GM21786 (cell line): ENCODE data around the gene TRAPPC2B.

ENCODE experiments used
- ATAC-seq: cut with Tn5 transposase; IDR thresholded peaks from one replicate; pipeline ENCODE4 v1.9.1; 2021; ENCODE audit not compliant: unreplicated experiment

The TRAPPC2B gene

DNA sequence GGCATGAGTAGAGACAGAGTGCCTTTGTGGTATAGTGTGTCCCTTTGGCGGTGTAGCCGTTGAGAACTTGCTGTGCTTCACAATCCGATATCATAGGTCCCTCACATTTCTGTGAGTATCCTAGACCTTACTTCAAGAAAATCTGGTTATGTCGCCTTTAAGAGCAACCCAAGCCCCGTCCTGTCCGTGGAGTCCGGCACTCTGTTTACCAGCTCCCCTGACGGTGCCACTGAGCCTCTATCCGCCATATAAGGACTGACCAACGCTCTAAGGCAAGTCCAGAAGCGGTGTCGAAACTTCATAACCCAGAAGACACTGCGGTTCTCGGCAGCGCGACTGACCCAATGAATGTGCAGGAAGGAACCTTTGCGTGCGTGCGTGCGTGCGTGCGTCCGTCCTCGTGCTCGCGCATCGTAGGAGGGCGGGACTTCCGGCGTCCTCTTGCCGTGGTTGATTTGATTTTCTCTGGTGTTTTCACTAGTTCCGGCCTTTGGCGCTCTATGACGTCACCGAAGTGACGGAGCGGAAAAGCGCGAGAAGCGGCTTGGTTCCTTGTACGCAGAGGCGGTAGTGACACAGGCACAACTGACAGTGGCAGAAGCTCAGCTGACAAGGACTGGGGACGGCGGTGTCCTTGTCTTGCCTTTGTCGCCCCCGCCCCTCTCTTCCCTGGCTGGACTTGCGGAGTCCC lies at the start of gene TRAPPC2B, which contains the start of gene ZNF547:
Gene TRAPPC2B (plus strand): TSS at position 555 of the 691 bp plus-strand sequence. CDS start 1,283 bp downstream, outside the sequence.
Gene ZNF547 (plus strand): TSS at position 555 of the 691 bp plus-strand sequence. CDS start 5,005 bp downstream, outside the sequence.
- ATAC-seq = peak; percentile 95

DNA sequence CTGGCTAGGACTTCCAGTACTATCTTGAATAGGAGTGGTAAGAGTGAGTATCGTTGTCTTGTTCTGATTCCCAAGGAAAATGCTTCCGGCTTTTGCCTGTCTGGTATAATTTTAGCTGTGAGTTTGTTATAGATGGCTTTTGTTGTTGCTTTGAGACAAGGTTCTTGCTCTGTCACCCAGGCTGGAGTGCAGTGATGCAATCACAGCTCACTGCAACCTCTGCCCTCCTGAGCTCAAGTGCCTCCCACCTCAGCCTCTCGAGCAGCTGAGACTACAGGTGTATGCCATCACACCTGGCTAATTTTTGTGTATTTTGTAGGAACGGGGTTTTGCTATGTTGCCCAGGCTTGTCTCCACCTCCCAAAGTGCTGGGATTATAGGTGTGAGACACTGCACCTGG lies 49.2 kb upstream of the TRAPPC2B start:
- no peak for ATAC-seq

DNA sequence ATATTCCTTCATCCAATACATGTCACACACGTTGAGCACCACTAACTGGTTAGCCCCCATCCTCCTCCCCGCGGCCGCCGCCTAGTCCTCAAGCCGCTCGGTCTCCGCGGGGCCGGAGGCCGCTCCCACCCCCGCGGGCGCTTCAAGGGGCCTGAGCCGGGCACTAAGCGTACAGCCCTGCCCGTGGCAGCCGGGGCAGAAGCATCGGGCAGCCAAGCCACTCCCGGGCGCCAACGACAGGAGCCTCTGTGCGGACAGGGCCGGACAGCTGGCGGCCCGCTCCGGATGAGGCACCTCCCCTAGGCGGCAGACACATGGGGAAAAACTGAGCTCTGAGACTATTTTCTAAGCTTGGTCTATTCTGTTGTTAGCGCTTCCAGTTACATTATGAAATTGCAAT lies 45.8 kb upstream of the TRAPPC2B start:
- ATAC-seq = no peak

DNA sequence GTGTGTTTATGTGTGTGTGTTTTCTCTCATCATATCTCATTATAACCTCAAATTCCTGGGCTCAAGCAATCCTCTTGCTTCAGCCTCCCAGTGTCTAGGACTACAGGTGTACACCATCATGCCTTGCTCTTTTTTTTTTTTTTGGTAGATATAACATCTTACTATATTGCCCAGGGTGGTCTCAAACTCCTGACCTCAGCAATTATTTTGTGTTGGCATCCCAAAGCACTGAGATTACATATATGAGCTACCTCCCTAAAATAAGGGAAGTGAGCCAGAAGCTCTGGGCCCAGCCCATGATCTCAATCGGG lies 43.5 kb upstream of the TRAPPC2B start:
- ATAC-seq = no peak

DNA sequence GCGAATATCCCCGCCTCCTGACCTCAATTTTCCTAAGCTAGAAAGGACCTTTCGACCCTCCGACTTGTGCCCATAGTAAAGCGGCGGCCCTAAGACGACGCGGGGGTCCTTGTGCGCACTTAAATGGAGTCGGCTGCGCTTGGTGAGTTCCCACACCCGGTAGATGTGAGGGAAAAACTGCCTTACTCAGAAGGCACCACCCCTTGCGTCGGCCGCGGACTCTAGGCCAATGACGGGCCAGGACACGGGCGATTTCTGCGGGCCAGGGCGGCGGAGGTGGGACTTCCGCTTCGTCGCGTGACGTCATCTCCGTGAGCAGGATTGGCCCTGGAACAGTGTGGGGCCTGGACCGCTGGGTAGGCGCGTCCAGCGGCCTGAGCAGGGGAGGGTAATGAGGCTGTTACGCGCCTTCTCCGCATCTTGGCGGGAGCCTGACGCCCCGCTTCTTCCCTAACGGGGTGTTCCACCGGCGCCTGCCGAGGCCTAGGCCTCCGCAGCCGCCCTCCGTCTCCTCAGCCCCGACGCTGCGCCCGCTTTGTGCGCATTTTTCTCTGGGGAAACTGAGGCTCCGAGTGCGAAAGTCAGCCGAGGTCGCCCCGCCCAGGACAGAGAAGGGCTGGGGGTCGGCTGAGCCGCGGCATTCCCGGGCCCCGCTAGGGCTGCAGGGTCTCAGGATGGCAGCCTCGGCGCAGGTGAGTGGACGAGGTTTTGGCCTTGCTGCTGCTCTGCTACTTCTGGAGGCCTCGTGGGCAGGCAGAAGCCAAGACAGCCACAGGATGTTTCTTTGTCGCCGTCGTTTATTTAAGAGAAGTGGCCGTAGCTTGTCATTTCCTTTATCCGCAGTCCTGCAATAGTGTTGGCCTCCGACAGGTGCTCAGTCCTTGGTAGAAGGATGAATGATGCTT lies 42.9 kb upstream of the TRAPPC2B start, which contains the start of gene ZNF543:
Gene ZNF543 (plus strand): TSS at position 293 of the 905 bp plus-strand sequence. CDS start 382 bp downstream, at position 675.
- peak; percentile 91 for ATAC-seq

DNA sequence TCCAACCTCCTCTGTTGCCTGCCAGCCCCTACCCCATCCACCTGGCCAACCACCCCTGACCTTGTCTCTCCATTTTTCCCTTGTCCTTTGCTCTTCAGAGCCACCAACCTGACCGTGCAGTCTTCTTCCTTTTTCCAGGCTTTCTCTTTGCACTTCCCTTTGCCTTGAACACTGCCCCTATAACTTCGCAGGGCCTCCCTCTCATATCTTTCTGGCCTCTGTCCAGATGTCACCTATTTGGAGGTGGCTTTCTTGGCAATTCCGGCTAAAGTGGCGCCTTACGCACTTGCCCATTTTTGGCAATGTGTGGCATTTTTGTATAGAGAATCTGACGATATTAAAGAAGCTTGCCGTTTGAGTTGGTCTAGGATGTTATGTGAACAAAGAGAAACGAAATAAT lies 42.2 kb upstream of the TRAPPC2B start:
- ATAC-seq = no peak

DNA sequence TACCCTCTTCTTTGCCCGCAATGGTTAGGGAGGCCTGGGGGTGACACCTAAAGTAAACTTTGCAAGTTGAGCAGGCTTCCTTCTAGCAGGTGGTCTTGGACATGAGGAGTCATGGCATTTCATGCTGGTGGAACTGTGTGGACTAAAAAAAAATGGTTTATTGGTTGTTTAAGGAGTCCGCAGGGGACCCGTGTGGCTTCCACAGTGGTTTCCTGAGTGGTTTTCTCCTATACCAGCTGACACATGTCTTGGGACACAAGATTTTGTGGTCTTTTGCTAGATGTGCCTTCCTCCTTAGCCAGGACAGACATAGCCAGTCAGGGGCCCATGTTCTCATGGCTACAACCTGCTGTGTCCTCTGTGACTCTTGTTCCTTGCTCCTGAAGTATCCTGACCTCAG lies 41.6 kb upstream of the TRAPPC2B start:
- ATAC-seq = no peak

DNA sequence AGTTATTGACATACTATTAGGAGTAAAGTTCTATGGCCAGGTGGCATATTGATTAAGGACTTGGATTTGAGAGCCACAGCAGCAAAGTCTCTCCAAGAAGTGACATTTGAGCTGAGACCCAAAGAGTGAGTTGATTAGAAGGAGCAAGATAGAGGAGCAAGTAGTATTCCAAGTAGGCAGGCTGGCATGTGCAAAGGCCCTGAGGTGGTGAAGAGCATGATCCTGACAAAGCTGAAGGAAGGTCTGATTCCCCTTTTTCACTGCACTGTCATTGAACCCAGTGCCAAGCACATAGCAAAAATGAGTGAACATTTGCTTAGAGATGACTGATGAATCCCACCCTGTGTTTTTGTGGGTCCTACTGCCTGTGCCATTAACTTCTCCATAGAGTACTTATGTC lies 38.4 kb upstream of the TRAPPC2B start:
- no peak for ATAC-seq

DNA sequence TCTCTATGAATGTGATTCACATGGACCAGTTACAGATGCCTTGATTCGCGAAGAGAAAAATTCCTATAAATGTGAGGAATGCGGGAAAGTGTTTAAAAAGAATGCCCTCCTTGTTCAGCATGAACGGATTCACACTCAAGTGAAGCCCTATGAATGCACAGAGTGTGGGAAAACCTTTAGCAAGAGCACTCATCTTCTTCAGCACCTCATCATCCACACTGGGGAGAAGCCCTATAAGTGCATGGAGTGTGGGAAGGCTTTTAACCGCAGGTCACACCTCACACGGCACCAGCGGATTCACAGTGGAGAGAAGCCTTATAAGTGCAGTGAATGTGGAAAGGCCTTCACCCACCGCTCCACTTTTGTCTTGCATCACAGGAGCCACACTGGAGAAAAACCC lies 35.4 kb upstream of the TRAPPC2B start:
- no peak for ATAC-seq

DNA sequence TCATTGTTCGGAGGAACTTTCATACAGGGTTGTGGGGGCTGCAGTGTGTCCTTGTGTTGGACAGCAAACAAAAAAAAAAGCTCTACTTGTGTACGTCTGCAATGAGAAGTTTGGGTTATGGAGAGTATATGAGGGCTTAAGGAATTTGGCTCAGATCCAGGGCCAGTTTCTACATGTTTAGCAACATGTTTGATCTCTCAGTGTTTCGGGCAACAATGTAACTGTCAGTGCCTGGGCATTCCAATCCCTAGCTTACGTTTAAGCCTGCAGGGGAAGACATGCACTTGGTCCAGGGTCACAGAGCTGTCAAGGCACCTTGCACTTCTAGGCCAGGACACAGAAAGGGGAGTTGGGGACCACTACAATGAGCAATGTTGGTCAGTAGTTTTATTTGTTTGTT lies 29.2 kb upstream of the TRAPPC2B start:
- ATAC-seq = no peak

DNA sequence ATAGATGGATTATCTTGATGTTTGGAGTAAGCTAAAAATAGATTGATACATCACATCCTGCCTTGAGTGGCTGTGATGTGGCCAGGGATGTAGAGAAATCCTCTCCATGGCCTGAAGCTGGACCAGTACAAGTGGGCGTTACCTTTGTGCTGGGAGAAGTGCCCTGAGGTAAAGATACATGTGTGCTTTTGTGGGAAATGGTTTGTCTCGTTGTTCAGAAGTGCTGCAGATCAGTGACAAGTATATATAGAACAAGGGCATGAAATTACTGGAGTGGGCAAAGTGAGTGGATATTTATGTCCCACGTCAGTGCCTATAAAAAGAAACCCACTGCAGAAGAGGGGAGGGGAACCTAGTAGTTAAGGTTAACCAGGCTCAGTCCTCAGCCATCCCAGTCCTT lies 24.5 kb upstream of the TRAPPC2B start:
- no peak for ATAC-seq

DNA sequence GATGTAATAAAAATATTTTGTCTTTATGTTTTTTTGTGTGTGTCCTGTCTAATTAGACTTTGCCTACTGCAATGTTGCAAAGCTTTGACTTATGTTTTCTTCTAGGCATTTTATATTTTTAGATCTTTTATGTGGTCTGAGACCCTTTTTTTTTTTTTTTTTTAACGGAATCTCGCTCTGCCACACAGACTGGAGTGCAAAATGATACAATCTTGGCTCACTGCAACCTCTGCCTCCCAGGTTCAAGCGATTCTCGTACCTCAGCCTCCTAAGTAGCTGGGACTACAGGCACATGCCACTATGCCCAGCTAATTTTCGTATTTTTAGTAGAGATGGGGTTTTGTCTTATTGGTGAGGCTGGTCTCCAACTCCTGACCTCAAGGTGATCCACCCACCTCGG lies 20.8 kb upstream of the TRAPPC2B start:
- ATAC-seq = no peak

DNA sequence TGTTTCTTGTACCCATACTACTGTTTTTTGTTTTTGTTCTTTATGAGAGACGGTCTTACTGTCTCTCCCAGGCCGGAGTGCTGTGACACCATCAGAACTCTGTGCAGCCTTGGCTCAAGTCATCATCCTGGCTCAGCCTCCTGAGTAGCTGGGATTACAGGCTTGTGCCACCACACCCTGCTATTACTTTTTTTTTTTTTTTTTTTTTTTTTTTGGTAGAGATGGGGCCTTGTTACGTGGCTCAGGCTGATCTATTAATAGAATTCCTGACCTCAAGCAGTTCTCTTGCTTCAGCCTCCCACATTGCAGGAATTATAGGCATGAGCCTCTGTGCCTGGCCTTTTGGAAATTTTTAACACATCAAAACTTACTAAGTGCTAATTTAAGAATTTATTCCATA lies 15.2 kb upstream of the TRAPPC2B start:
- ATAC-seq = no peak

DNA sequence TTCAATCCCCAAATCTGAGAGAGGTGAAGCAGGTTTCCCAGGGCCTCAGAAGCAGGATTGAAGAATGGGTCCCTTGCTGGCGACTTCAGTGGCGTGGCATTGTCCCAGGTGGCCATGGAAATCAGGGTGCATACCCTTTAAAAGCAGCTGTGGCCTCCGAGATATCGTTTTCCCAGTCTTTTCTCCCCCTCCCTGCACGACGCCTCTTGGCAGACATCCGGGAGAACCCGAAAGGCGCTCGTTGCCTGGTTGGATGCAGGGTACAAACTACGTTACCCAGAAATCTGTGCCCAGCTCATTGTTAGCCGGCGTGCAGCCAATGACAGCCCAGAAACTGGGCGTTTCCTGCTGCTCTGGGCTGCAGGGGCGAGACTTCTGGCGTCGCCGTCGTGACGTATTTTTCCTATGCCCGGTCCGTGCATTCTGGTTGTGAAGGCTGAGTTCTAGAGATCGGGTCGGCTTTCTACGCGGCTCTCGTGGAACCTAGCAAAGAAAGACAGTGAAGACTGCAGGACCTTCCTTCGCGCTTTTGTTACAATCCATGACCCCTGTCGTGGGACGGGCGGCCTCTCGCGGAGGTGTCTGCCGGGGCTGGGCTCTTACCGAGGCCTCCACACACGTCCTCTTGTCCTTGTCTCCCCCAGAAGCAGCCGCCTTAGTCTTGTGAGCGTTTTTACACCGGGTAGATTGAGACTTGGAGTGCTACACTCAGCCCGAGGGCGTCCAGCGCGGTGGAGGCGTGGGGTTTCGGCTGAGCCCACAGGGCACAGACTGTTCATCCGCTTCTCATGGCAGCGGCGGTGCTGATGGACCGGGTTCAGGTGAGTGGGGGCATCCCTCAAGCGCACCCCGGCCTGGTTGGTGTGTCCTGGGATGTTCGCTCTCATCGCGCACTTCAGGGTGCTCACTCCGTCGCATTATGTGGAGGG lies 12.2 kb upstream of the TRAPPC2B start, which contains the start of gene ZNF304:
Gene ZNF304 (plus strand): TSS at position 395 of the 929 bp plus-strand sequence. CDS start 394 bp downstream, at position 789.
- ATAC-seq = peak; percentile 99

DNA sequence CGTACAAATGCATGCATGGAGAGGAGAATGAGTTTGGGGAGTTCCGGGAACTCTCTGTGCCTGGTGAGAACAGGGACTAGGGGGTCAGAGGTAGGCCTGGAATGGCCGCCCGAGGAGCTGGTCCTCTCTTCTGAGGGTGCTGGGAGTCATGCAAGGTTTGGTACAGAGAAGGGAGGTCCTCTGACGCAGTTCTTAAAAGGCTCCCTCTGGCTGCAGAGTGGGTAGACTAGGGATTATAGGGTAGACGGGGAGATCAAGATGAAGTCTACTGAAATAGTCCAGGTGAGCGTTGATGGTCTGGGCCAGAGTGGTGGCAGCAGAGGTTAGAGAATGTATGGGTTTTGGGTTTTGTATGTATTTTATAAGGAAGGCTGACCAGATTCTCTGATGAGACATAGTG lies 11.5 kb upstream of the TRAPPC2B start:
- no peak for ATAC-seq

DNA sequence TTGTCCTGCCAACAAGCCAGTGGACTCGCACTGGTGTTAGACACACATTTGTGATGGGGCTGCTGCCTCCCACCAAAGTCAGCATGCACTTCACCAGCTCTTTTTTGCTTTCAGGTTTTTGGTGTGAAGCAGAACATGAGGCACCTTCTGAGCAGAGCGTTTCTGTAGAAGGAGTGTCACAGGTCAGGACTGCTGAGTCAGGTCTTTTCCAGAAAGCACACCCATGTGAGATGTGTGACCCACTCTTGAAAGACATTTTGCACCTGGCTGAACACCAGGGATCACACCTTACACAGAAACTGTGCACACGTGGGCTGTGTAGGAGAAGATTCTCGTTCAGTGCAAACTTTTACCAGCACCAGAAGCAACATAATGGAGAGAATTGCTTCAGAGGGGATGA lies 7.4 kb upstream of the TRAPPC2B start:
- no peak for ATAC-seq

DNA sequence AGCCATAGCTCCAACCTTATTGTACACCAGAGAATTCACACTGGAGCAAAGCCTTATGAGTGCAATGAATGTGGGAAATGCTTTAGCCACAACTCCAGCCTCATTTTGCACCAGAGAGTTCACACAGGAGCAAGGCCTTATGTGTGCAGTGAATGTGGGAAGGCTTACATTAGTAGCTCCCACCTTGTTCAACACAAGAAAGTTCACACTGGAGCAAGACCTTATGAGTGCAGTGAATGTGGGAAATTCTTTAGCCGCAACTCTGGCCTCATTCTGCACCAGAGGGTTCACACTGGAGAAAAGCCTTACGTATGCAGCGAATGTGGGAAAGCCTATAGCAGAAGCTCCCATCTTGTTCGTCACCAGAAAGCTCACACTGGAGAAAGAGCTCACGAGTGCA lies 5.9 kb upstream of the TRAPPC2B start:
- ATAC-seq = no peak

DNA sequence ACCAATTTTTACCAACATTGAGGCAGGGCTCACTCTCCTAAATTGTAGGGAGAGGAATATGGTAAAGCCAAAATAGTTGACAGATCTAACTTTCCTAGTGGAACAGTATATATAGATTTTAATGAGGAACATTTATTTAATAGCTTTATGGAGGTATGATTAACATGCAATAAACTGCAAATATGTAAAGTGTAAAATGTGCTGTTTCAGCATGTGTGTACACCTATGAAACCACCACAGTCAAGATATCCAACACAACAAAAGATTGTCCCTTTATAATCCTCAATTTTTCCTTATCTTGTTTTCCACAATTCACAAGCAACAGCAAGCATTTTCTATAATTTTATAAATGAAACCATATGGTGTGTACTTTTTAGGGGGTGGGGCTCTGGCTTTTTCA lies 4.1 kb upstream of the TRAPPC2B start:
- ATAC-seq = no peak

DNA sequence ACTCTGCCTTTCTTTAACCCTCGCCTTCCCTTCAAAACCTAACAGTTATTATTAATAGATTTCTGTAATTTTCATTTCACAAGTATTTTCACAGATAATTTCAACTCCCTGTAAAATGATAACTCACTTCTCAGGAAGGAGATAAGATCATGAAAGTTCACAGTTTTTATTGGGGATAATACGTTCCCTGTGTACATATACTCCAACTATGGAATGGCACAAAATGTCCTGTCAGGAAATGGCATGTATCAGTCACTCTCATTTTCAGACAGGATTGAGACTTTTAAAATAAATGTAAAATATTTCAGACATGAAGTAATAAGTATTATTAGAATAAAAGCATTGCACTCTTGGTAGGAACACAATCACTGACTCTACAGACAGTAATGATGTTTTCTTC lies 932 bp upstream of the TRAPPC2B start:
- no peak for ATAC-seq

DNA sequence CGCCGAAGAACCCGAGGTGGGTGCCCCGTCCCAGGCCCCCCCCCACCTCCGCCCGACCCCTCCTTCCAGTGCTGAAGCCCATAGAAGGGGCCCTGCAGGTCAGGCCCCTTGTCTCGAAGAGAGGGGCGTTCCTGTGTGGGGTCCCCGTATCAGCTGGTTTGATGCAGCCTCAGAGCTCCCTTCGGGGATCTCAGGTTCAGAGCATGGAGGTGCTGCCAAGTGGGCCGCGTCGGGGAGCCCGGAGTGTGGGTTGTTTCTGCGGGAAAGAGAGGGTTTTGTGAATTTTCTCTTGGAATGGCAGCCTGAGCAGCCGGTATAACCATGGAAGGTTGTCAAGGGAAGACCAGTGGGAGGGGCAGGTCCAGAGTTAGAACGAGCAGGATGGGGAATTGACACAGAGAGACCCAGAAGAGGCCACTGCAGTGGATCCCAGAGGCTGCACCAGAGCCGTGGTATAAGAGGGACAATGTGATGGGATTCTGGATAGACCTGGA lies 384 bp downstream of the TRAPPC2B start:
- ATAC-seq = peak; percentile 4

DNA sequence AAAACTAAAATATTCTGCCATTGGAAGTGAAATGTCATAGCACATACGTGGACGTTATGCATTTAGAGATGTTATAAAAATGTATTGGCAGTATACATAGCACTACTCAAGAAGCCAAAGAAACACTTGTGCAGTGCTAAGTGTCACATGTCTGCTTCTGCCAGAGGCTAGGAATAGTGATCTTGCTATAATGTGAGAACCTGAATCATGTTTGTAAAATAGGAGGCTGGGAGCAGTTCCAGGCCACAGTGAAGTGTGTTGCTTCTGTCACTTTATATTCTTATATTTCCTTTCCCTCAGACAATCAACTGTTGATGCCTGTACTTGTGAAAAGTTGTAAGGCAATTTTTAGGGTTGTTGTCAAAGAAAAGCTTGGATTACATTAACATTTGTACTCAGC lies 3.4 kb downstream of the TRAPPC2B start:
- no peak for ATAC-seq
